H1 (cell line): ENCODE results near the gene SNX24. TPM values are rescaled to one million over a fixed set of nuclear protein-coding genes. Genes with fewer than 3 reads are reported as not detected.

ENCODE experiments used
- CTBP2 ChIP-seq: IDR thresholded peaks from 2 replicates; pipeline ENCODE4 v1.7.0; 2011; ENCODE audit warnings: borderline replicate concordance, mild to moderate bottlenecking, moderate library complexity, mixed read lengths, low read length; ENCODE audit not compliant: insufficient read depth, insufficient read length
- KDM1A ChIP-seq: fragments of 200-600, 300-600 bp; sonication (generic); IDR thresholded peaks from 2 replicates; pipeline ENCODE4 v1.7.1; 2016; ENCODE audit warnings: mild to moderate bottlenecking, low read length, borderline replicate concordance
- KDM5A ChIP-seq: fragments of 200-600 bp; IDR thresholded peaks from 2 replicates; pipeline ENCODE4 v1.7.1; 2012; ENCODE audit warnings: mild to moderate bottlenecking, low read length, inconsistent platforms, mixed read lengths
- SIRT6 ChIP-seq: IDR thresholded peaks from one replicate; pipeline ENCODE4 v1.7.1; 2012; ENCODE audit warnings: low read length, inconsistent platforms
- SRF ChIP-seq: IDR thresholded peaks from 2 replicates; pipeline ENCODE4 v1.6.1; 2011; ENCODE audit warnings: mild to moderate bottlenecking, low read depth, low read length, moderate library complexity
- polyA plus RNA-seq, 7 experiments: library from polyadenylated mRNA; depleted of rRNA in 3 of 7; stranded (reverse) in 5 of 7; unstranded in 2 of 7; fragments of >200 nt in 5 of 7; fragments of 200-250 nt in 2 of 7; gene quantifications; 1 replicate in 5 of 7; 2 replicates in 1 of 7; 4 replicates in 1 of 7; pipeline versions ENCODE4 v1.2.1 to v1.2.3, GENCODE V29; 2011 to 2013; ENCODE audit warnings: missing spikeins in 2 of 7, mixed read lengths in 2 of 7
- total RNA-seq: library from RNA; stranded (reverse); fragmentation: NEBNext Ultra II Directional; extraction: Animal tissue kit (Norgen Biotek cat#: 25700); gene quantifications from 2 replicates; pipeline ENCODE4 v1.2.1, GENCODE V29; 2021
- TF ChIP-seq, protein P1 (sequence below): IDR thresholded peaks from 2 replicates; pipeline ENCODE4 v1.6.1; 2012; ENCODE audit warnings: inconsistent platforms

The SNX24 gene
- total and polyA plus RNA-seq, 2 of the 8 experiments (the other 6 are each of a cell fraction or from before 2014, with no cell fraction given): 7.3 to 14.3 TPM

DNA sequence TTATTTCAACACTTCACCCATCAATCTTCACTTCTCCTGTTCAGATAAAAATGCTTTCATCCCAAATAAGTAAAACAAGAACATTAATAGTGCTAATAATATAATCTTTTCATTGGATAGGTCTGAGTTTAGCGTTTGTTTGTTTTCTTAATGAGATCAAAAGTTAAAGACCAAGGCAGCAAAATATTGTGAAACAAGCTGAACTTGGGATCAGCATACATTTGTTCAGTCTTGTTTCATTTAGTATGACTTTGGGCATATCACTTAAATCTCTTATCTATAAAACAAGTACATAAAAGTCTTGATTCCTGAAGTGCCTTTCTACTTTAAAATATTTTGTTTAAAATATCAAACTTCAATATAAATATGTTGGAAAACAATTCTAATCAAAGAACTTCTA lies 13.4 kb upstream of the SNX24 start (continued):
- TF ChIP-seq KDM1A: no peak
- TF ChIP-seq, protein P1, sequence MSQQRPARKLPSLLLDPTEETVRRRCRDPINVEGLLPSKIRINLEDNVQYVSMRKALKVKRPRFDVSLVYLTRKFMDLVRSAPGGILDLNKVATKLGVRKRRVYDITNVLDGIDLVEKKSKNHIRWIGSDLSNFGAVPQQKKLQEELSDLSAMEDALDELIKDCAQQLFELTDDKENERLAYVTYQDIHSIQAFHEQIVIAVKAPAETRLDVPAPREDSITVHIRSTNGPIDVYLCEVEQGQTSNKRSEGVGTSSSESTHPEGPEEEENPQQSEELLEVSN: no peak
- TF ChIP-seq CTBP2: no peak
- no peak for TF ChIP-seq KDM5A
- TF ChIP-seq SRF: no peak
- no peak for TF ChIP-seq SIRT6
